HG02938 (cell line): ENCODE results near the gene DSG3.

Experiments used
- ATAC-seq: cut with Tn5 transposase; IDR thresholded peaks from one replicate; pipeline ENCODE4 v1.9.1; 2021; ENCODE audit warnings: mild to moderate bottlenecking, moderate library complexity; ENCODE audit not compliant: unreplicated experiment

The DSG3 gene

GRCh38 chr18:31429623-31430022 lies 17.9 kb upstream of the DSG3 start:
- no peak for ATAC-seq

GRCh38 chr18:31430072-31430471 lies 17.5 kb upstream of the DSG3 start:
- ATAC-seq: no peak

GRCh38 chr18:31430554-31430953 lies 17.0 kb upstream of the DSG3 start:
- ATAC-seq: no peak

GRCh38 chr18:31432316-31432715 lies 15.2 kb upstream of the DSG3 start:
- ATAC-seq: no peak

GRCh38 chr18:31436825-31437224 lies 10.7 kb upstream of the DSG3 start:
- ATAC-seq: no peak

- ATAC-seq: peak; percentile 84
These were observed 9.1 kb upstream of the DSG3 start for GRCh38 chr18:31438402-31438801.

GRCh38 chr18:31439807-31440325 lies 7.7 kb upstream of the DSG3 start:
- no peak for ATAC-seq

- no peak for ATAC-seq
These were observed 6.8 kb upstream of the DSG3 start for GRCh38 chr18:31440787-31441186.

GRCh38 chr18:31441493-31441892 lies 6.0 kb upstream of the DSG3 start:
- ATAC-seq: no peak

GRCh38 chr18:31444142-31444541 lies 3.4 kb upstream of the DSG3 start:
- no peak for ATAC-seq

- ATAC-seq: no peak
These were observed 1.6 kb upstream of the DSG3 start for GRCh38 chr18:31445908-31446307.

GRCh38 chr18:31446854-31447253 lies 687 bp upstream of the DSG3 start:
- no peak for ATAC-seq

- no peak for ATAC-seq
These were observed 2.9 kb downstream of the DSG3 start for GRCh38 chr18:31450409-31450808.

- no peak for ATAC-seq
These were observed 4.1 kb downstream of the DSG3 start for GRCh38 chr18:31451625-31452024.

GRCh38 chr18:31454066-31454708 lies 6.6 kb downstream of the DSG3 start:
- no peak for ATAC-seq

- no peak for ATAC-seq
These were observed 22.1 kb downstream of the DSG3 start for GRCh38 chr18:31469629-31470028.

GRCh38 chr18:31478688-31479087 lies 31.1 kb downstream of the DSG3 start:
- ATAC-seq: no peak

GRCh38 chr18:31482051-31482450 lies 34.5 kb downstream of the DSG3 start:
- ATAC-seq: no peak

- no peak for ATAC-seq
These were observed 35.9 kb downstream of the DSG3 start for GRCh38 chr18:31483396-31483795.

GRCh38 chr18:31484461-31484860 lies 36.9 kb downstream of the DSG3 start:
- ATAC-seq: no peak

- ATAC-seq: no peak
These were observed 38.6 kb downstream of the DSG3 start for GRCh38 chr18:31486165-31486564.

GRCh38 chr18:31487246-31488015 lies 39.9 kb downstream of the DSG3 start:
- ATAC-seq: no peak
